HepG2 (cell line): ENCODE data around the gene TOM1L2.

Experiments
- ADNP ChIP-seq: sonication (generic); formaldehyde crosslinking; IDR thresholded peaks from 2 replicates; pipeline ENCODE4 v1.4.0; 2020; ENCODE audit warnings: missing genetic modification reagents
- CTCF ChIP-seq: sonication (generic); formaldehyde crosslinking; IDR thresholded peaks from 2 replicates; pipeline ENCODE4 v1.5.0; 2020; ENCODE audit warnings: mild to moderate bottlenecking, missing genetic modification reagents, moderate library complexity
- FOXA3 ChIP-seq: IDR thresholded peaks from 2 replicates; pipeline ENCODE4 v1.6.1; 2016; ENCODE audit warnings: missing genetic modification reagents, missing compliant biosample characterization
- GPN1 ChIP-seq: sonication (generic); formaldehyde crosslinking; IDR thresholded peaks from 2 replicates; pipeline ENCODE4 v1.5.1; 2020; ENCODE audit warnings: missing genetic modification reagents, borderline replicate concordance
- HDAC6 ChIP-seq: fragments of 200-600 bp; sonication (generic); IDR thresholded peaks from 2 replicates; pipeline ENCODE4 v1.7.0; 2017; ENCODE audit warnings: mild to moderate bottlenecking, antibody characterized with exemption, low read length, low read depth
- HNF4A ChIP-seq: sonication (generic); formaldehyde crosslinking; IDR thresholded peaks from 2 replicates; pipeline ENCODE4 v1.4.0; 2020; ENCODE audit warnings: missing genetic modification reagents
- MXI1 ChIP-seq: IDR thresholded peaks from 3 replicates; pipeline ENCODE4 v1.6.1; 2012; ENCODE audit warnings: low read depth, low read length, inconsistent platforms, borderline replicate concordance
- NFYB ChIP-seq: sonication (generic); formaldehyde crosslinking; IDR thresholded peaks from 2 replicates; pipeline ENCODE4 v1.4.0; 2020; ENCODE audit warnings: missing genetic modification reagents
- NR2F1 ChIP-seq, 2 experiments: fragments of 450-650 bp in 1 of 2; formaldehyde crosslinking in 1 of 2; IDR thresholded peaks; 2 replicates each; pipeline versions ENCODE4 v1.5.0 to v1.6.1; 2016 to 2020; ENCODE audit warnings: mild to moderate bottlenecking in 1 of 2, missing compliant biosample characterization in 1 of 2, missing genetic modification reagents in 1 of 2, moderate library complexity in 1 of 2
- POLR2AphosphoS5 ChIP-seq: IDR thresholded peaks from 2 replicates; pipeline ENCODE4 v1.6.1; 2012; ENCODE audit warnings: low read depth, low read length
- PRDM10 ChIP-seq: sonication (generic); formaldehyde crosslinking; IDR thresholded peaks from 2 replicates; pipeline ENCODE4 v1.4.0; 2020; ENCODE audit warnings: low read depth, missing genetic modification reagents
- ZBTB44 ChIP-seq: sonication (generic); formaldehyde crosslinking; IDR thresholded peaks from 2 replicates; pipeline ENCODE4 v1.4.0; 2020; ENCODE audit warnings: missing genetic modification reagents
- ZNF274 ChIP-seq: sonication (generic); formaldehyde crosslinking; IDR thresholded peaks from 2 replicates; pipeline ENCODE4 v1.5.1; 2020; ENCODE audit warnings: mild to moderate bottlenecking, missing genetic modification reagents
- ZSCAN31 ChIP-seq: sonication (generic); formaldehyde crosslinking; IDR thresholded peaks from 2 replicates; pipeline ENCODE4 v1.5.0; 2020; ENCODE audit warnings: low read depth, mild to moderate bottlenecking, missing genetic modification reagents

GRCh38 chr17:17874478-17874877 lies 97.7 kb downstream of the TOM1L2 start:
- TF ChIP-seq ADNP (CRISPR knock-in tag): no peak
- no peak for TF ChIP-seq MXI1
- no peak for TF ChIP-seq ZSCAN31 (CRISPR knock-in tag)
- TF ChIP-seq CTCF (CRISPR knock-in tag): no peak
- TF ChIP-seq POLR2AphosphoS5: no peak
- no peak for TF ChIP-seq ZNF274 (CRISPR knock-in tag)
- no peak for TF ChIP-seq PRDM10
- no peak for TF ChIP-seq GPN1 (CRISPR knock-in tag)
- TF ChIP-seq HDAC6: no peak
- TF ChIP-seq HNF4A (CRISPR knock-in tag): no peak
- no peak for TF ChIP-seq NR2F1 (CRISPR knock-in tag; IDR thresholded peaks at IDR 0.05)
- no peak for TF ChIP-seq NFYB (CRISPR knock-in tag)
- no peak for TF ChIP-seq ZBTB44 (CRISPR knock-in tag)
- TF ChIP-seq FOXA3 (CRISPR knock-in tag): no peak
